Stimulated activated CD4-positive, alpha-beta T cell treated with anti-CD3 and anti-CD28 coated beads, Interleukin-12 subunit alpha, Interleukin-12 subunit beta, amount 100 ng/mL, for 24 hours (primary cell): ENCODE measurements around the gene SYK.
"Not testable (repeated sequence)": the region's sequence is repeated elsewhere in the genome, so short reads cannot be mapped to it uniquely, and the experiment has no call there.

Experiments
- DNase-seq, 2 experiments: peaks; one replicate each; pipeline ENCODE4 v3.0.0-alpha.2; 2020; ENCODE audit warnings: low read depth in 2 of 2

Gene SYK

DNA sequence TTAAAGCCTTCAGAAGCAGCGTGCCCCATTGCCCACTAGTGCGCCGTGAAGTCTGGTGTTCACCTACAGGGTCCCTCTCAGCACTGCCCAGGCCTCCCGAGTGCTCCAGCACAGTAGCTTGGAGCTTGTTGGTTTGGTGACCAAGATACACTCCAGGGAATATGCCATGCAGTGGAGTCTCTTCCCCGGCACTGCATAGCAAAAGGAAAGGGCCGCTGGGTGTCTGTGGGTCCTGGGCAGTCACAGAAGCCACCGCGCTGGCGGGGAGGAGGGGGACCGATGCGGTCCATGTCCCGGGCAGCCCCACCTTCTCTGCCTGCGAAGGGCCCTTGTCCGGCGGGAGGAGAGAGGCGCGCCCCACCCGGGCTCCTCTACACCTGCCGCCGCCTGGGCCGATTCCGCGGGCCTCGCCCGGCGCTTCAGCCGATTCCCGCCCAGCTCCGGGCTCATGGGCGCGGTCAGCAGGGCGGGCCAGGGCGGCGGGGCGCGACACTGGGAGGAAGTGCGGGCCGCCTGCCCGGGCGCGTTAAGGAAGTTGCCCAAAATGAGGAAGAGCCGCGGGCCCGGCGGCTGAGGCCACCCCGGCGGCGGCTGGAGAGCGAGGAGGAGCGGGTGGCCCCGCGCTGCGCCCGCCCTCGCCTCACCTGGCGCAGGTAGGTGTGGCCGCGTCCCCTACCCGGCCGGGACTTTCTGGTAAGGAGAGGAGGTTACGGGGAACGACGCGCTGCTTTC is at the start of gene SYK:
TSS of gene SYK (plus strand) at position 579 of the 732 bp plus-strand sequence. CDS start 42,080 bp downstream, outside the sequence.
- no peak for DNase-seq

DNA sequence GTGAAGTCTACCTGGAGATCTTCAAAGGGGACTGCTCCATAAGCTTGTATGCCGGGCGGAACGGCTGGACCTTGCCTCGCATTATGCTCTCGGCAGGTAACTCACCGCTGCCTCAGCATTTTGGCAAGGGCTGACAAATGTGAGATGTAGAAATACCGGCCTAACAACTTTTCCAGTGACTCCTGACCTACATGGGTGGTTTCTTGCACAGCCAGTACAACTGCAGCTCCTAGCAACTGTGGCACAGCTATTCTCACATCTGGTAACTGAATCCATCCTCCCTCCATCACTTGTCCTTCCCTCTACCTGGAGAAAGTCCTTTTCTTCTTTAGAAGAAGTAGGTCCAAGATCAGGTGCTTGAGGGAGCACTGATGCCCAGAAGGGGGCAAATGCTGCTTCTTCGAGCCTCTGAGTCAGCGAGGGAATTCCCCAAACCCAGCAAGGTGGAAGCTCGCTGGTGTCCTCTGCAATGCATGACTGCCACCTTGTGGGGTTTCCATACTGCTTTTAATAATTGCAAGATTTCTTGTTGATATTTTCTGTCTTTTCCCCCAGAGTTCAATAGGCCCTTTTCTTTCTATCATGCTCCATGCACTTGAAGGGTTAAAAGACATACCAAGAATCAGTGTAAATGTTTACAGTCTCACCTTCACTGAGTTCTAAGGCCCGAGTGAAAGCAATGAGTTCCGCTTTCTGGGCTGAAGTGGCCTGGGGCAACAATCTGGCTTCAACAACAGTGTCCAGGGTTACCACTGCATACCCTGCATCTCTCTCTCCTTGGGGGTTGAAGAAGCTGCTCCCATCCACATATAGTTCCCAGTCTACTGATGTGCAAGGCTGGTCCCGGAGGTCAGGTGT is 45.9 kb upstream of the SYK start:
- DNase-seq = peak; percentile 47 to 54

DNA sequence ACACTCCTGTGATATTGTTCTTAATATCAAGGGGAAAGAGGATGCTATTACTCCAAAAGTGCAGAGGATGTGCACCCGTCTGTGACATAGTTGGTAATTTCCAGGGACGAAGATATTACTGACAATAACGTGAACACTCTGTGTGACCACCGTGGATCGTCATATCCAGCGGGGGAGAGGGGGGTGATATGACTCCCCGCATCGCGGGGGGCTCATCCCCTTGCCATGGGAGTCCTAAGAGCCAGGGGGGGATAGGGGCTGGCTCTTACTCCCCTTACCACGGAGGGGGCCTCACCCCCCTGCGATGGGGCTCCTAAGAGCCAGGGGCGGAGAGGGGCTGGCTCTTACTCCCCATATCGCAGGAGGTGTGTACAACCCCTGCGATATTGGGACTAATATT is 41.0 kb upstream of the SYK start:
- DNase-seq = not testable (repeated sequence)

DNA sequence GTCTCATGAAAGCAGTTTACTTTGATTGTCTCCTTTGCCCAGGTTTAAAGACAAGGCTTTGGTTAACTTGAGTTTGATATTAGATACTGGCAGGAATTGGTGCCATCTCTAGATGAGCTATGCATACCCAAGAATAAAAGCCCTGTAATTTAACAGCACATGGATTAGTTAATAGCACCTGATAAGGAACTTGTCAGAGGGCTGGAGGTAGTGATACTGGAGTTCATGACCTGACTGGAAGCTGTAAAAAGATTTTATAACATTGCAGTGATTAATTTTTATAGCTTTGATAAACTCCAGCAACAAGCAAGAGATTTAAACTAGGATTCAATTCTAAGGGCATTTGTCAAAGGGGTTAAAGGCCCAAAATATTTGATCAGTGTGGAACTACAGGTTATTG is 34.9 kb upstream of the SYK start:
- DNase-seq = no peak

DNA sequence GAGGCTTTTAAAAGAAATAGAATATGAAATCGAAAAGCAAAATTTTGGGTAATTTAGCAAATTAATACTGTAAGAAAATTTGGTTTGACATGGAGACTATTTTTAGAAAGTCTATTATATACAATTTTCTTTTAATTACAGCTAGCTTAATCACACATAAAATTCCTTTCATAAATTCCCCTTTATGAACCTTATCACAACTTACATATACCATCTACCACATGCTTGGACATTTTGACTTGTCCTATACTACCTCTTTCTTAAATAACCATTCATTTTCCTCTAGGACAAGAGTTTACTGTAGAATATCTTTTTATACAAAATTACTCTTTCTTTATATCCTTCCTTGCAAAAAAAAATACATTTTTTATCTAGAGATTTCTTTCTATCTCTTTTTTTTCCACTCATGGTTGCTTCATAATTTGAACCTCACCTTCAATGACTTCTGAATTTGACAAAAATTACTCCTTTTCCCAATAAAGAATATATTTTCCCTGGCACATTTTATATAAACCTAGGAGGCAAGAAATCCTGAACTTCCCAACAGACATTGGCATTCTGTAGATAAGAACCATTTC is 34.0 kb upstream of the SYK start:
- DNase-seq = no peak

DNA sequence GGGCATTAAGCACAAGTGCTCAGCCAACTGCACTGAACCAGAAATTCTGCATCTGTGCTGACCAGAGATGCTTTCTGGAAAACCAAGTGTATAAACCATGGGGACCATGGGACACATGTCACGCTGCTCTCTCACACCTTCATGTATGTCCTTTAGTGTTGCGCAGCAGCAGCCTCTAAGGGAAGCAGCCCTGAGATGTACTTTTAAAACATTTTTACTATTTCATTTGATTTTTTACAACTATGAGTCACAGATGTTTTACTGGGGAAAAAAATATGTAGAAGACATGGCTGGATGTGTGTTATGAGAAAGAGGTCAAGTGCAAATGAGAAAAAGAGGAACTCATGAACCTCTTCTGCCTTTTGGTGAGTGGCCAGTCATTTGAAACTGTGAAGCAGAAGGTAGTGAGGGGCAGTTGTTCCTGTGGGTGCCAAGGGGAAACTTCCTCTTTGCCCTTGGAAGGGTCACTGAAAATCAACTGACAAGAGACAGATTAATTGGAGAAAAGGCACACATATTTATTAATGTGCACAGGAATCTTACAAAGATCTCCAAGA is 31.4 kb upstream of the SYK start:
- no peak for DNase-seq

DNA sequence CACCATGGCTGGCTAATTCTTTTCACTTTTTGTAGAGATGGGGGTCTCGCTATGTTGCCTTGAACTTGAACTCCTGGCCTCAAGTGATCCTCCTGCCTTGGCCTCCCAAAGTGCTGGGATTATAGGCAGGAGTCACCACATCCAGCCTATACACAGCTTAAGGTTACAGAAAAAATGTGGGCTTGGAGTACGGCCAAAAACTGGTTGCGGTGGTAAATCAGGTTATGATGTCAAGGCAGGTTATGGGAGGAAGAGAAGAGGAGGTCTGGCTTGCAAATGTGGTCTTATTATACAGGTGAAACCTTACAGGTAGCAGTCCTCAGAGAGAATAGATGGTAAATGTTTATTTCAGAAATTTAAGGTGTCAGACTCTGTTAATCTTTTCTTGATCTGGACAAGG is 30.7 kb upstream of the SYK start:
- DNase-seq = no peak

DNA sequence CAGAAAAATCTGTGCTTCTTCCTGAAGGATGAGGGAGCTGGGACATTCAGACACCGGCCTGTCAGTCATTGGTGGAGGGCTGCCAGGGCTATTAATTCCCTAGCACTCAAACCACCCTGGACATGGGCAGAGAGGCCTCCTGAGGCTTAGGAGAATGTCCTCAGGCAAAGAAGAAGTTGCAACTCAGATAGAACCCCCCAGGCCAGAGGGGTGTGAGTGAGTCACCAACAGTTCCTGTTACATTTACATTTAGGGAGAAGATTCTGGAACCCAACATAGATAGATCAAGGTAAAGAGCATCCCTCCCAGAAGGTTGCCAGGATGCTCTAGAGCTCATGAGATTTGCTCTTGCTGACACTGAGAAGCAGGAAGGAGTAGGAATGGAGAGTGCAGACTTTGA is 29.2 kb upstream of the SYK start:
- no peak for DNase-seq

DNA sequence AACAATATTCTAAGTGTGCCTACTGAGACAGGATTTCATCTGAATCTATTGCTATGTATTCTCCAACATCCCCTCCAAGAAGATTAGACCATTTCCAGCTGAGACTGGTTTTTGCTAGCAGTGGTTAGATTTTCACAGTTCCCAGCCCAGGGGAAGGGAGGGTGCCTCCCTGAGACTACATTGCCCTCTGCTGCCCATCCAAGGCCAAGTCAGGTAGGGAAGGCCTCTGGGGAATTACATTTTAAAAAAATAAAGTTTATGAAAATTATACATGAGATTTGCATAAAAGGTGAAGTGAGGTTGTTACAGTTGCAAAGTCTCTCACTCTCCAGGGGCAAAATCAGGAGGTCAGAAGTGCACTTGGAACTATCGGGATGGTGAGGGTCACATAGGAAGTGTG is 28.0 kb upstream of the SYK start:
- DNase-seq = no peak

DNA sequence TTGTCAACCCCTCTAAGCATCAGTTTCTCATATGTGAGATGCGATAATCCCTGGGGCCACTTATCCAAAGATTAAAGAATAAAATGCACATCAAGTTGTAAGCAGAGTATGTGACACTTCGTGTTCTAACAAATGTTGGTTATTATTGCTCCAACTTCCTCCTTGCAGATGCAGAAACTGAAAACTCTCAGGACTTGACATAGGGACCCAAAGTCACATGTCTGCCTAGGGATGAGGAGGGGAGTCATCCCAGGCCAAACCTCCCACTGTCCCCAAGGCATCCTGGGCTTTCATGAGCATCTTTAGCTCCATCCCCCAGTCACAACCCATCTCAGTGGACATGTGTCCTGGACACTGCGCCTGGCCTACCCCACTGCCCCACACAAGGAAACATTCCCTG is 27.5 kb upstream of the SYK start:
- no peak for DNase-seq

DNA sequence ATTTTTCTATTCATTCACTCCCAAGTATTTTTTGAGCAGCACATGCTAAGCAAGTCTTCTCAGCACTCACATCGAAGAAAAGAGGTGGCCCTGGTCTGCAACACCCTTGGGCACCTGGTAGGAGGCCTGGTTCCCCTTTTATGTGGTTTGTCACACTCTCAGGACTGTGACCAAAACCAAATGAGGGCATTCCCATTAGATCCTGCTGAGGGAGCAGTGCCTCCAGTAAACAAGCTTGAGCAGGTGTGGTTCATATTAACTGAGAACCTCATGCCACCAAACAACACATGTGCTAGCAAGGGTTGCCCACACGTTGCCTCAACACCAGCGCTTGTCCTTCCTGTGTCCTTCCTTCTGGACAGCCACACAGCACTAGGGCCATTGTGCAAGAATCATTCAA is 26.9 kb upstream of the SYK start:
- DNase-seq = no peak

DNA sequence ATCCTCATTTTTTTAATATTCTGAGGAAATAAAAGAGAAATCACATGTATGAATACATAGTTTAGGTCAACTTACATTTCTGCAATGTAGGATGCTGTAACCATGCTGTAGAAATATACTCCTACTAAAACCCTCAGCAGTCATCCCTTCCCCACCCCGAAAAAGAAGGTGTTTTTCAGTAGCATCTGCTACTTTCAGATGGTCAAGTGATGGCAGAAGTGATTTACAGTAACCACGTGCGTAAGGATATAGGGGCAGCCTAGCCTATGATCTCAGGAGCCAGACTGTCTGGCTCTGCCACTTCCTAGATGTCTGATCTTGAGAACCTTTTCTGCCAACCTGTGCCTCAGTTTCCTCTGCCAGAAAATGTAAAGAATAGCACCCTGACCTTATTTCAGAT is 26.0 kb upstream of the SYK start:
- no peak for DNase-seq

DNA sequence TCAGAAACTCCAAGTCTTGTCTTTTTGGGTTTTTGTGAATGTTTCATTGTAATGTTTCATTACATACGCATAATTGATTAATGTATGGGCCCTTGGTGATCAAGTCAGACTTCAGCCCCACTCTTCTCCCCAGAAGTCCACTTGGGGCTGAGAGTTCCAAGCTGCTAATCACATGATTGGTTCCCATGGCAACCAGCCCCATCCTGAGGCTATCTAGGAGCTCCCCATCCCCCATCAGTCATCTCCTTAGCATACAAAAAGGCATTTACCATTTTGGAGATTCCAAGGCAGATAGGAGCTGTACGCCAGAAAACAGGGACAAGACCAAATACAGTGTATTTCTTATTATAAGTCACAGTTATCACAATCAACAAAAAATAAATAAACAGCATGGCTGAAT is 22.9 kb upstream of the SYK start:
- no peak for DNase-seq

DNA sequence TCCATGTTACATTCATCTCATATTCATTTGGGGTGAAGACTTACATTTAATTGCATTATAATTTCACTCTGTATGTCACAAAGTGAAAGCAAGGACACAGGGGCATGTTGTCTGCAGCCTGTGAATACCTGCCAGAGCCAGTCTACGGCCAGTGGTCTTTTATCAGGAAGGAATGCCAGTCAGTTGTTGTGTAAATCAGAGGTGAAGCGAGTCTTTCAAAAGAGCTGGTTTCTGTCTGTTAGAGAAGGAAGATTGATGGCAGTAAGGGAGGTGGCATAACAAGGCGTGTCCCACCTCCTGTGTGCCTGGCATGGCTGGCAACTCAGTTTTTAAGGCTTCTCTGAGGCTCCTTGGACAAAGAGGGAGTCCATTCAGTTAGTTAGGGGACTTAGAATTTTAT is 18.1 kb upstream of the SYK start:
- DNase-seq = no peak

DNA sequence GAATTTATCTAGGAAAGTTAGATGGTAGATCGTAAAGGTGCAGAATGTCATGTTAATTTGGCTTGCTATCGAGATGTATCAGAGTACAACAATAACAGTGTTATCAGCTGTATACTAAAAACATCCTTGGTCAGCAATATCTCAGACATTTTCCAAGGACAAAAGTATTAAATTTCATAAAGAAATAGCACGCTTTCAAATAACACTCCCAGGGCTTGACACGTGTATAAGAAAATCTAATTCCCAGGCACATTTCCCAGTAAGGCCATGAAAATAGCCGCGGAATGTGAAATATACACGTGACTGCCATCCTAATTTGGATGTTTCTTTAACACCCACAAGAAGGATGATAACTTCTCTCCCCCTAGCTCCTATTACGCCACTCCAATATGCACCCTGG is 17.7 kb upstream of the SYK start:
- no peak for DNase-seq

DNA sequence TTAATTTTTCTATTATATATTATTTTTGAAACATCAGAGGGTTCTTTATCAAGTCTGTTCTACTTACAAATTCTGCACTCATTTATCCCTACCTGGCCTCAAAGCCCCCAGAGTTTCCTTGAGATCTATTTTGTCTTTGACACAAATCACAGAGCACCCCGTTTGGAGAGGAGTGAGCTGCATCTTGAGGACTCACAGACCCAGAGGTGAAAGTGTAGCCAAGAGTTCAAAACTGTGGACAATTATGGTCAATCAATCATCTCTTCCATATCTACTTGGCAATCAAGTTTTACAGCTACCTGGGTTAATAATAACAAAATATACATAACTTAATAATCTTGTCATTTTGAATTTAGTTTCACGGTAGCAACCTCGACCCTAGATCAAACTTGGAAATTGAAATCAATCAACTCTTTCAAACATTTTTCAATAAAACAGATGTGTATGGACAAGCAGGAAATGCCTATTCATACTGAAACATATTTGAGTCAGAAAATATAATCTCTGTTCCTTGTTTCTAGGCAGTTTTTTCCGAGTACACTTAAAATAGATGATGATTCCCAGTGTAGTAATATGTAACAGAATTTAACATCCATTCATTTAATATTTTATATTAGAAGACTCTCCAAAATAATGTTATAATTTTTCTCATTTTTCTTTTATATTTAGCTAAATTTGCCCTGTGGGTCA is 13.7 kb upstream of the SYK start:
- no peak for DNase-seq

DNA sequence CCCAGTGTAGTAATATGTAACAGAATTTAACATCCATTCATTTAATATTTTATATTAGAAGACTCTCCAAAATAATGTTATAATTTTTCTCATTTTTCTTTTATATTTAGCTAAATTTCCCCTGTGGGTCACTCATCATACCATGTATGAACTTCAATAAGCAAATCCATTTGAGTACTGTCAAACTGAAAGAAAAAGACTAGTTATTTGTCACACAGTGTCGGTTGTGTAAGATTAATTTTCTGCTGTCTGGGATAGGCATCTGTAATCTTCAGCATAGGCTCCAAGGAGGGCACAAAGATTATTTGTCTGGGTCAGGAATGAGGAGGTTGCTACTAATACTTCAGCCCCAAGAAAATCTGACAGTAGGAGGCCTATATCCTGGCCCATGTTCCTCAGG is 13.1 kb upstream of the SYK start:
- DNase-seq = not testable (repeated sequence)

DNA sequence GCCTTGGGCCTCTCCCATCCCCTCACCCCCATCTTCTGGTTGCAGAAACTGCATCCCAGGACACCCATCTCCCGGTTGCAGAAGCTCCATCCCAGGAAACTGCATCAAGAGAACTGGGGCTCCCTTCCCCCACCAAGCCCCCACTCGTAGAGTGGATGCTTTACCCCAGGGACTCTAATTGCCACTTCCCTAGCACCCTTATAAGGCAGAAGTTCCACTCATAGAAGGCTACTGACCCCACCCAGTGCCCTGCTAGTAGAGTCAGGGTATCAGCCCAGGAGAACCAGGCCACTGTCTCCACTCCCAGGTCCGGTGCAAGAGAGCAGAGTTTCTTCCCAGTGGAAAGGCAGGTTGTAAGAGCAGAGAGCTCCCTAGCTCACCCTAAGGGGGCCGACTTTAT is 12.2 kb upstream of the SYK start:
- no peak for DNase-seq

DNA sequence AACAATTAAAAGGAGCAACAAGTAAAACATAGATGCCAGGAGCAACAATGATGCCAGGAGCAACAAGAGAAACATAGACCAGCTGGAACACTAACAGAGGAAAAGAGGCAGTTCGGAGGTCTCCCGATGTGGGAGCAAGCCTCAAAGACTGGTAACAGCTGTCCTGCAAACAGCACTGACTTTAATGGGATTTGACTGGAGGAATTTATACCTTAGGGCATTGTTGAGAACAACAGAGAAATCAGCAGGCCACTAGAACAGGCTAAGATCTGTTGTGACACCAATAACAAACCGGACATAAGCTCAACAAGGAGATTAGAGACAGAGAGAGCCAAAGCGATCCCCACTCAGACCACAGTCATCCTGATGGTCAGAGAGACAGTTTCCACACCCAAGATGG is 11.8 kb upstream of the SYK start:
- DNase-seq = no peak

DNA sequence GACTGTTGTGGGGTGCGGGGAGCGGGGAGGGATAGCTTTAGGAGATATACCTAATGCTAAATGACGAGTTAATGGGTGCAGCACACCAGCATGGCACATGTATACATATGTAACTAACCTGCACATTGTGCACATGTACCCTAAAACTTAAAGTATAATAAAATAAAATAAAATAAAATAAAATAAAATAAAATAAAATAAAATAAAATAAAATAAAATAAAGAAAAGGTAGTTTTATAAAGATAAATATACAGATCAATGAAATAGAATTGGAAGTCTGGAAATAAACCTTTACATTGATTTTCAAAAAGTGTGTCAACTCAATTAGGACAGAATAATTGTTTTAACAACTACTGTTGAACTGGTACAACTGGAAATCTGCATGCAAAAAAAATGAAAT is 8.6 kb upstream of the SYK start:
- not testable (repeated sequence) for DNase-seq

DNA sequence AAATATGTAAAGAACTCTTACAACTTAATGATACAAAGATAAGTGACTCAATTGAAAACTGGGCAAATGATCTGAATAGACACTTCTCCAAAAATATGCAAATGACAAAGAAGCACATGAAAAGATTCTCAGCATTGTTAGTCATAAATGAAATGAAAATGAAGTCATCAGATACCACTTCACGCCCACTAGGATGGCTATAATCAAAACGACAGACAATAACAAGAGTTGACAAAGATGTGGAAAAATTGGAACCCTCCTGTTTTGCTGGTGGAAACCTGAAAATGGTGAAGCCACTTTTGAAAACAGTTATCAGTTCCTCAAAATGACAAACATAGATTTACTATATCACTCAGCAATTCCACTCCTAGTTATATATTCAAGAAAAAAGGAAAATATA is 7.9 kb upstream of the SYK start:
- DNase-seq = no peak

DNA sequence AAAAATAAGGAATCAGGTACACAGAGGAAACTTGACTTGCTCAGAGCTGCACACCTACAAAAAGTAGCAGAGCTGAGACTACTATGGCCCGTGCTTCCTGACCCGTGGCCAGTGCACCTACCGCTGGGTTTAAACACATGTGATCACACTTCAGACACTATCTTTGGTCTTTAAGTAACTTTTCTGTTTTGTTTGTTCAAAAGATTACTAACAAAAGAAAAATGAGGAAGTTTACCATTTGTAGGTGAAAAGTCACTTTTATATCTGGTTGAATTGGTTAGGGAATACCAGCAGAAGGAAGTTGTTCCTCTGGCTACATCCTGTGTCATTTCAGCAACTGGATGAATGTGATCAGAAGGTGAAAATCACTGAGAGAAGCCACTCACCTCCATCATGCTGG is 6.5 kb upstream of the SYK start:
- DNase-seq = no peak
